Right lobe of liver (tissue), 6 donors: ENCODE data around the gene ZNF672. TPM values are rescaled to one million over a fixed set of nuclear protein-coding genes. Genes with fewer than 3 reads are reported as not detected.

Experiments used
- ATAC-seq, 4 donors: fragments of 200-7000 bp; cut with Tn5 transposase; one replicate each; pipeline ENCODE4 v1.9.1; 2020; ENCODE audit warnings: mild to moderate bottlenecking in 4 of 4, moderate library complexity in 4 of 4
- DNase-seq, 3 donors: peaks; one replicate each; pipeline ENCODE4 v3.0.0-alpha.2; 2020
- H3K27ac ChIP-seq, 3 donors: fragments of 200-600 bp; one replicate each; pipeline ENCODE4 v1.8.0; 2022
- H3K27me3 ChIP-seq, 2 donors: fragments of 200-600 bp; one replicate each; pipeline ENCODE4 v1.8.0; 2022
- H3K36me3 ChIP-seq, 4 donors: fragments of 200-600 bp; sonication (generic) in 1 of 4; one replicate each; pipeline versions ENCODE4 v1.5.1 to v1.8.0; 2017 to 2022; ENCODE audit warnings: control low read depth in 1 of 4
- H3K4me1 ChIP-seq, 4 donors: fragments of 200-600 bp; sonication (generic) in 1 of 4; one replicate each; pipeline versions ENCODE4 v1.5.1 to v1.8.0; 2017 to 2022; ENCODE audit warnings: control low read depth in 1 of 4
- H3K4me3 ChIP-seq, 3 donors: fragments of 200-600 bp; one replicate each; pipeline ENCODE4 v1.8.0; 2022
- H3K9me3 ChIP-seq, 4 donors: fragments of 200-600 bp; sonication (generic) in 1 of 4; one replicate each; pipeline versions ENCODE4 v1.5.1 to v1.8.0; 2017 to 2022; ENCODE audit warnings: control low read depth in 1 of 4
- CTCF ChIP-seq, 4 donors: fragments of 200-600 bp in 3 of 4; fragments of 450-650 bp in 1 of 4; IDR thresholded peaks; one replicate each; pipeline versions ENCODE4 v1.5.1 to v1.8.0; 2016 to 2022; ENCODE audit warnings: antibody characterized with exemption in 4 of 4, mild to moderate bottlenecking in 2 of 4
- POLR2A ChIP-seq: fragments of 450-650 bp; IDR thresholded peaks from one replicate; pipeline ENCODE4 v1.6.1; 2017; ENCODE audit warnings: antibody characterized with exemption, mild to moderate bottlenecking
- WGBS: methylation state at CpG from one replicate; pipeline ENCODE4 v1.1.6; 2018; ENCODE audit warnings: low coverage, low lambda C conversion rate; ENCODE audit not compliant: insufficient coverage; ENCODE audit errors: missing lambda C conversion rate; 5-methylcytosine and 5-hydroxymethylcytosine counted together
- intact Hi-C, 2 donors: fragments of 100-400 bp; cut with DNase I; formaldehyde crosslinking; loops; one replicate each; pipeline versions ENCODE4 v1.11.2 to v1.14.1; 2022
- total RNA-seq, 6 experiments: library from RNA; depleted of rRNA in 2 of 6; stranded (reverse); fragments of >200 nt in 2 of 6; fragmentation: NEBNext Ultra II Directional in 3 of 6; extraction: Animal tissue kit (Norgen Biotek cat#: 25700) in 3 of 6; gene quantifications; one replicate each; pipeline versions ENCODE4 v1.1.0 to v1.2.4, GENCODE V29; 2016 to 2023
- donor health status: DM: no; HTN: yes; CAD: no.
- donor health status: DM: no; HTN: no; CAD: no.
- donor health status: DM: no; HTN: no; CAD: no.
- donor health status: DM: no; HTN: yes; CAD: no.
- donor health status: DM: no; HTN: yes; CAD: no.

The ZNF672 gene
- total RNA-seq, 6 experiments from 2014 or later: 16.9 to 24.3 (median 19.4) TPM

GRCh38 chr1:248853663-248854375 lies 15.8 kb downstream of the ZNF672 start:
- no peak overlapping the region for H3K4me3 ChIP-seq
- TF ChIP-seq POLR2A: no peak
- TF ChIP-seq CTCF (IDR thresholded peaks at IDR 0.05): no peak
- no peaks in the 10 kb centered on the region for H3K27me3 ChIP-seq
- peaks cover 0 to 7% (median 0%) of the 10 kb centered on the region in 4 donors for H3K4me1 ChIP-seq
- no peaks in the 10 kb centered on the region for H3K9me3 ChIP-seq
- peaks cover 0 to 11% (median 5%) of the 10 kb centered on the region in 4 donors for H3K36me3 ChIP-seq
- H3K27ac ChIP-seq: no peak overlapping the region
- ATAC-seq (no peak), DNase-seq (no peak)
- WGBS: 72% methylated on average over 6 of the region's 8 CpGs
- intact Hi-C loops: no loop called here

GRCh38 chr1:248855580-248855979 lies 17.6 kb downstream of the ZNF672 start:
- ATAC-seq (no peak), DNase-seq (no peak)
- Histone ChIP-seq H3K27me3 (no peaks in the 10 kb centered on the region), H3K9me3 (no peaks in the 10 kb centered on the region), H3K36me3 (peaks cover 0 to under 1% (median 0%) of the 10 kb centered on the region in 4 donors), H3K27ac (no peak overlapping the region), H3K4me3 (no peak overlapping the region), H3K4me1 (peaks cover 0 to 11% (median 2%) of the 10 kb centered on the region in 4 donors)
- intact Hi-C loops: no loop called here
- 97% methylated on average over 5 of the region's 6 CpGs for whole genome bisulfite sequencing
- TF ChIP-seq CTCF (IDR thresholded peaks at IDR 0.05) (no peak), POLR2A (no peak)

- intact Hi-C loops: no loop called here
- Histone ChIP-seq H3K9me3 (no peaks in the 10 kb centered on the region), H3K27ac (no peak overlapping the region), H3K27me3 (no peaks in the 10 kb centered on the region), H3K4me3 (no peak overlapping the region), H3K4me1 (peaks cover 0 to 11% (median 2%) of the 10 kb centered on the region in 4 donors), H3K36me3 (no peaks in the 10 kb centered on the region)
- ATAC-seq (no peak), DNase-seq (no peak)
- TF ChIP-seq CTCF (IDR thresholded peaks at IDR 0.05): no peak
- no peak for TF ChIP-seq POLR2A
- 100% methylated on average over 1 of the region's 1 CpG for WGBS
These were observed 18.2 kb downstream of the ZNF672 start for GRCh38 chr1:248856176-248856575.

- ATAC-seq (no peak), DNase-seq (no peak)
- peaks cover 0 to 11% (median 2%) of the 10 kb centered on the region in 4 donors for H3K4me1 ChIP-seq
- 92% methylated on average over 4 of the region's 7 CpGs for WGBS
- no peaks in the 10 kb centered on the region for H3K36me3 ChIP-seq
- no peak overlapping the region for H3K27ac ChIP-seq
- intact Hi-C loops: no loop called here
- no peaks in the 10 kb centered on the region for H3K9me3 ChIP-seq
- H3K4me3 ChIP-seq: no peak overlapping the region
- no peaks in the 10 kb centered on the region for H3K27me3 ChIP-seq
- TF ChIP-seq CTCF (IDR thresholded peaks at IDR 0.05) (no peak), POLR2A (no peak)
These were observed 19.2 kb downstream of the ZNF672 start for GRCh38 chr1:248857201-248857600.
